ENCODE measurements around the gene COL27A1. TPM values are rescaled to one million over a fixed set of nuclear protein-coding genes. Genes with fewer than 3 reads are reported as not detected.
"Not testable (repeated sequence)": the region's sequence is repeated elsewhere in the genome, so short reads cannot be mapped to it uniquely, and the experiment has no call there.

The COL27A1 gene
- total RNA-seq, 1 experiment from 2014 or later: 2.8 TPM

DNA sequence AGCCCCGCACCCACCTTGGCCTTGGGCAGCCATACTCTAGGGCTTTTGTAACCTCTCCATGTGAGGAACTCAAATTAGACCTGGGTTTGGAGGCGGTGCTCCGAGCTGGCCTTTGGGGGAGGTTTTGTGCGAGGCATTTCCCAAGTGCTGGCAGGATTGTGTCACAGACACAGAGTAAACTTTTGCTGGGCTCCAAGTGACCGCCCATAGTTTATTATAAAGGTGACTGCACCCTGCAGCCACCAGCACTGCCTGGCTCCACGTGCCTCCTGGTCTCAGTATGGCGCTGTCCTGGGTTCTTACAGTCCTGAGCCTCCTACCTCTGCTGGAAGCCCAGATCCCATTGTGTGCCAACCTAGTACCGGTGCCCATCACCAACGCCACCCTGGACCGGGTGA, 174.3 kb downstream of the COL27A1 start, which contains the start of gene ORM2:
ORM2 (plus strand) TSS at position 245 of the 398 bp plus-strand sequence; CDS start at position 281, 36 bp downstream.
- not testable (repeated sequence) for DNase-seq (ENCODE audit: extremely low read depth, low read depth)

DNA sequence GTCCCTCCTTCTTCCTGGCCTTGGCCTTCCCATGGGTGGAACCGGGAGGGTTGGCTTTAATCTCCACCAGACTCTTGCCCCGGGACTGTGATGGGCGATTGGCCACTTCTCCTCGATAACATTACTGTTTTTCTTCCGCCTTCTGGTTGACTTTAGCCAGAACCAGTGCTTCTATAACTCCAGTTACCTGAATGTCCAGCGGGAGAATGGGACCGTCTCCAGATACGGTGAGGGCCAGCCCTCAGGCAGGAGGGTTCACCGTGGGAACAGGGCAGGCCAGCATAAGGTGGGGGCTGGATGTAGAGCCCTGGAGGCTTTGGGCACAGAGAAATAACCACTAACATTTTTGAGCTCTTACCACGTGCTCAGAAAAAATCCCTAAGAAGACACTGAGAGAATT, 175.3 kb downstream of the COL27A1 start:
- DNase-seq (ENCODE audit: extremely low read depth, low read depth): no peak

DNA sequence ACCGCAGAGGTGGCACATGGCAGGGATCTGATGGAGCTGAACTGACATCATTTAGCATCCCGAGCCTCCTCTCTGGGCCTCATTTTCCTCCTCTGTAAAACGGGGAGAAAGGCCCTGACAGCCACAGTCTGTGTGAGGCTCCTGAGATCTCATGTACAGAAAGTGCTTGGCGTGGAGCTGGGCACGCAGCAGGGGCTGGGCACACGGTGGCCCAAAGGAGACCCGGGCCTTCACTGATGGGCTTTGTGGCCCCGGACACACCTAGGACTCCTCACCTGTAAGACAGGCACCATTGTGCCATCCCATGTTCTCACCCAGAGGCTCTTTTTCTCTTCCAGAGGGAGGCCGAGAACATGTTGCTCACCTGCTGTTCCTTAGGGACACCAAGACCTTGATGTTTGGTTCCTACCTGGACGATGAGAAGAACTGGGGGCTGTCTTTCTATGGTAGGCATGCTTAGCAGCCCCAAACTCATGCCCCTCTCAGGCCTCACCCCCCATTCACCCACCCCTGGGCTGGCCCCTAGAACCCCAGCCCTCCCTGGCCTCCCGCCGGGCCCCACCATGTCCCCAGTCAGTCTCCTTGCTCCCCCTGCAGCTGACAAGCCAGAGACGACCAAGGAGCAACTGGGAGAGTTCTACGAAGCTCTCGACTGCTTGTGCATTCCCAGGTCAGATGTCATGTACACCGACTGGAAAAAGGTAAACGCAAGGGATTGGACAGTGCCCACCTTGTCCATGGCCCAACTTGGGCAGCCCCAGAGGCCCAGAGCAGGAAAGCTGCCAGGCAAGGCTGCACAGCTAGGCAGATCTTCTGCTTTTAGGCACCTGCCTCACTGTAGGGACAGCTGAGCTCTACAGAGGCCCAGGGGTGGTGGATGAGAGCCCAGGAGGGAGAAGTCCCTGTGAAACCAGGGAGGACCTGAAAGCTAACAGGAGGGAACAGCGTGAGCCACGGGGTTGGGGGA, 176.2 kb downstream of the COL27A1 start:
- DNase-seq (ENCODE audit: extremely low read depth, low read depth): not testable (repeated sequence)

- DNase-seq (ENCODE audit: extremely low read depth, low read depth): not testable (repeated sequence)
Measured at GRCh38 chr9:114332474-114333040, 177.2 kb downstream of the COL27A1 start.

DNA sequence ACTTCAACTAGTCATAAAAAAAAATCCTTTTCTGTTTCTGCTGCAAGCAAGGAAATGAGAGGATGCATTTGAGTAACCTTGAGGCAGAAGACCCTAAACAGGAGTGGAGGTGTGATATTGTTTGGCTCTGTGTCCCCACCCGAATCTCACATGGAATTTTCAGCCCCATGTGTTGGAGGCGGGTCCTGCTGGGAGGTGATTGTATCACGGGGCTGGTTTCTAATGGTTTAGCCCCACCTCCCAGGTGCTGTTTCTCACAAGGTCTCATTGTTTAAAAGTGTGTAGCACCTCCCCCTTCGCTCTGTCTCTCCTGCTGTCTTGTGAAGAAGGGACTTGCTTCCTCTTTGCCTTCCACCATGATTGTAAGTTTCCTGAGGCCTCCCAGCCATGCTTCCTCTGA, 178.4 kb downstream of the COL27A1 start:
- not testable (repeated sequence) for DNase-seq (ENCODE audit: extremely low read depth, low read depth)

DNA sequence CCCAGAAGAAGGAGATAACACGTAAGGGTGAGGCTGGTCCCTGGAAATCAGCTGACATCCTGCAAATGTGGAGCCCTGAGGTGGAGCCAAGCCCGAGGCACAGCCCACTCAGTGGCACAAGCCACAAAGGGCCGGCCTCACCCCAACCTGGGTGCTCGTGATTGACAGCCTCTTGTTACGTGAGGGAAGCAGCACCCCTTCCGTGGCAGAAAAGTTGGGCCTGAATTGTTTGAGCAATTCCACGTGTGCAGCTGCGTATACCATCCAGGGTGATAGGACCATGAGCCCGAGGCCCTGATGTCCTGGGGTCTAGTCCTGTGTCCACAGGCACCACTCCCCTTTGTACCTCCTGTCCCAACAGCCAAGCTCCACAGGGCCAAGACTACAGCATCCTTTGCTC, 179.2 kb downstream of the COL27A1 start:
- no peak for DNase-seq (ENCODE audit: extremely low read depth, low read depth)

DNA sequence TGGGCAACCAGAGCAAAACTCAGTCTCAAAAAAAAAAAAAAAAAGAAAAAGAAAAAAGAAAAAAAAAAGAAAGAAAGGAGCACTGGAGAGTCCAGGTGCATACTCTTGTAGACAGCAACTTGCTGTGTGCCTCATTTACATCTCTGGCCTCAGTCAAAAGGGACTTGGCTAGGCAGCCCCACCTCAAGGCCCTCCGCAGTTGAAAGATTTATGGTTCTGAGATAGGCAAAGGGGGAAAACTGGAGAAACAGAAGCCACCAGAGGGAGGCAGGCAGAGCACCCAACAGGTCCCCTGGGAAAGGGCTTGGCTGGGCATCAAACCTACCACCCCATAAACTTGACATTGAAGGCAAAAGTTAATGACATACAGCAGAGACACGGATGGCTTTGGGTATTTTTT, 180.4 kb downstream of the COL27A1 start:
- no peak for DNase-seq (ENCODE audit: extremely low read depth, low read depth)

- no peak for DNase-seq (ENCODE audit: extremely low read depth, low read depth)
Measured at GRCh38 chr9:114336157-114336556, 180.8 kb downstream of the COL27A1 start.

DNA sequence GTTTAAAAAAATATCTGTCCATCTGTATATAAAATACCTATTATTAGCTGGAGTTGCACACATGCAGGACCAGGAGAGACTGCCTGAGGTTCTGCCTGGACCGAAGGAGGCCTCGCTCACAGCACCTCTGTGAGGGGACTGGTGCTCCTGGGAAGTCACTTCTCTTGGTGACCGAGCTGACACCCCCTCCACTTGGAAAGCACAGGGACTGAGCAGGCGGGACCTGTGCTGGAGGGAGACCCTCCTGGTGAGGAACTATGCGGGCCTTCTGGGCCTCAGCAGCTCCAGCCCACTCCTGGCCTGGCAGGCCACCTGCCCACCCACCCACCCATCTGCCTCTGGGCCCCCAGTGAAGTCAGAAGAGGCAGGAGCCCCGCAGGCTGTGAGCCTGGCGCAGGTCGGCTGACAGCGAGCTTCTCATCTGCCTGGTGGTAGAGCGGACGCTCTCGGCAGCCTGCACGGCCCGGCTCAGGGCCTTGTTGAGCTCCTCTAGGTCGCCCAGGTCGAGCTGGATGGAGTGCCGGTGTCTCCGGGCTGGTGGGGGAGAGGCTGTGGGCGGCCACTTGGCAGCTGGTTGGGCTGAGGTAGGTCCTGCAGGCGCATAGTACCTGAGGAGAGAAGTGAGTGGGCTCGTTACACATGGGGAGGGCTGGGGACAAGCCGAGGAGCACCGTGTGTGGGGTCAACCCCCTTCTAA, 181.5 kb downstream of the COL27A1 start:
- no peak for DNase-seq (ENCODE audit: extremely low read depth, low read depth)

DNA sequence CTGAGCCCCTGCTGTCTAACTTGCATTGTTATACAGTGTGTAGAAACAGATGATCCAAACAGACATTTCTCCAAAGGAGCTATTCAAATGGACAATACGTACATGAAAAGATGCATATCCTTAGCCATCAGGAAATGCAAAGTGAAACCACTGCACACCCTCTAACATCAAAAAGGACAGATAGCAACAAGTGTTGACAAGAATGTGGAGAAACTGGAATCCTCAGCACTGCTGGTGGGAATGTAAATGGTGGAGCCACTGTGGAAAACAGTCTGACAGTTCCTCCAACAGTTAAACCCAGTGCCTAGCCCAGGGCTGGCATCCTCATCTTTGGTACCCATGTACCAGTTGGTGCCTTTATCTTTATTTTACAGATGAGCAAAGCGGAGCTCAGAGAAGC, 182.8 kb downstream of the COL27A1 start:
- no peak for DNase-seq (ENCODE audit: extremely low read depth, low read depth)

DNA sequence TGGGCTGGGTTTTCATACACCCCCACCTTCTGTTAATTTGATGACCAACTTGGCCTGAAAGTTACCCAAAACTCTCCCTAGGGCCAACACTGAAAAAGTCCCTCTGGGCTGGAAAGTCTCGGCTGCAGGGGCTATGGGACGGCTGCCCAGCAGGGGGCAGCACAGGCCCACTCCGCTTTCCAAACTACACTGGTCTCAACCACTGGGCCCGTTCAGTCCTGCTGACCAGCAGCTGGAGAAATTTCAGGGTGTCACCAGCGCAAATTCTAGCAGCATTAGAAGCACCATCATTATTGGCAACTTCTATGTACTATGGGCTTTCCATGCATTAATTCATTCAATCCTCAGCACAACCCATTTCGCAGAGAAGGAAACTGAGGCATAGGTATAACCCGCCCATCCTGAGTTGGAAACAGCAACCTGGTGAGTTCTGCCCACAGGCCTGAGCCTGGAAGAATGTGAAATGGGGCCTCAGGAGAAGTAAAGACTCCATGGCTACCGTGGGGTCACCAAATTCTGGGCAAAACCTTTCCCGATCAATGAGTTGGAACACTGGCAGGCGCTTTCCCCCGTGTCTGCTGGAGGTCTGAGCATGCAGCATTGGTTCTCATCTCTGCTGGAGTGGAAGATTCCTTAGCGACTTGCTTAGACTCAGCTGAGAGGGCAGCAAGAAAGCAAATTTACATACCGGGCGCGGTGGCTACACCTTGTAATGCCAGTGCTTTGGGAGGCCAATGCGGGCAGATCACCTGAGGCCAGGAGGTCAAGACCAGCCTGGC, 184.0 kb downstream of the COL27A1 start:
- DNase-seq (ENCODE audit: extremely low read depth, low read depth): peak; percentile 26

DNA sequence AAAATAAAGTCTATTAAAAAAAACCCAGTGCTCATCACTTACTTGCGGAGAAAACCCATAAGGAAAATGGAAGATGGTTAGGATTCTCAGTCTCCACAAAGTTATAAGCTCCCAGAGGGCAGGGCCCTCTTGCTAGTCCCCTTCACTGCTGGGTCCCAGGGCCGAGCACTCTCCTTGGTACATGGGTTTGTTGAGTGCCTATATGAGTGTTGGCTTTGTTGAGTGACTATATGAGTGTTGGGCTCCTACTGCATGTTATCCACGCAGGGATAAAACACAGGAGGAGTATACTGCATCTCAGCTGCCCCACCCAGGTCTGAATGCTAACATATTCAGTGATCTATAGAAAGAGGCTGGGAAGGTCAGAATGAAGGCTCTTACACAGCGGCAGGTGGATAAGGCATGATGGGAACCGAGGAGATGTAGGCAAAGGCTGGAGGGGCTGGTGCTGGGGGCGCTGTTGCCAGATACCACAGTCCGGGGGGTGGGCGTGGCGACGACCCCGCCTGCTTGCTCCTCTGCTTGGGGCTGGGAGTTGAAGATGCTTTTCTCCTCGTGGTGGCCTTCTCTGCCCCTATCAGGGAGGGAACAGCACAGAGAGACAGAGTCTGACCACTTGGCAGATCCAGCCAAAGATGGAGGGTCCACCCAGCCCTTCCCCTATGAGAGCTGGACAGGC, 186.0 kb downstream of the COL27A1 start:
- DNase-seq (ENCODE audit: extremely low read depth, low read depth): no peak

- DNase-seq (ENCODE audit: extremely low read depth, low read depth): no peak
Measured at GRCh38 chr9:114341991-114342390, 186.7 kb downstream of the COL27A1 start.

- no peak for DNase-seq (ENCODE audit: extremely low read depth, low read depth)
Measured at GRCh38 chr9:114342755-114343440, 187.6 kb downstream of the COL27A1 start.

DNA sequence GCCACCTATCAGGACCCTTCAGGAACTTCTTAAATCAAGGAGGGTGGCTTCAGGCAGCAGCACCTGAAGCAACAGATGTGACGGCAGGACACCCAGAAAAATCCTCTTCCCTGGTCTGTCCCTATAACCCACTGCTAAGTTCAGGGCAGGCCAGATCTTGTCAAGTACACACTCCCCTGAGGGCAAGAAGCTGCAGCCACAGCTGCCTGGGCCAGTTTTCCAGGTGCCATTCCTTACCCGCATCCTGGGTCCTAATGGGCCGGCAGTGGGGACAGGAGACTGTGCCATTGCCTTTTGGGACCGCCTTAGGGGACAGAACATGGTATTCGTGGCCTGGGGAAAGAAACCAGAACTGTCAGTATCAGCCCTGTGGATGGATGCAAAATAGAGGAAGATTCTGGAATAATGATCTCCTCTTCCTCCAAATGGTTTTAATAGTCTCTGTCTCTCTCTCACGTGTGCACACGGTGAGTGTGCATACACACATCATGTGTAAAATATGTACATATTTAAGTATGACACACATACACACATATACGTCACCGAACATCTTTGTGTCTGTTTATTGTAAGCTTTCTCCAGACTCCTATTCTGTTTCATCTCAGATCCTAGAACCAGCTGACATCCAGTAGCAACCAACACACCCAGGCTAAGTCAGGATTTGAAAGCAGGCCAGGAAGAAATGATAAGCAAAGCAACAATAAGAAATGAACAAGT, 188.3 kb downstream of the COL27A1 start:
- no peak for DNase-seq (ENCODE audit: extremely low read depth, low read depth)

DNA sequence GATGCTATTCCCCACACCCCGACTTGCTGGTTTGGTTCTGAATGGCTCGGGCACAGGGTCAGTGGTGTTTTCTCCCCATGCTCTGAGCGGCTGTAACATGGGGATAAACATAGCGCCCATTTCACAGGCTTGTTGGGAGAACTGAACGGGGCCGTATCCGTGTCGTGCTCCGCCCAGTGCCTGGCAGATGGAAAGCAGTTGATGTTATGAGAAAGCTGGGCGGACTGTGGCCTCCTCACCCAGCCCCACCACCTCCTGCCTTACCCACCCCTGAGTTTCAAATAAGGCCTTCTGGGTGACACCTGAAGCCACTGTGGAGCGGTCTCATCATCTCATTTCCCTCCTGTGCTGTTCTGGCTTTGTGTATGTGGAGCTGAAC, 188.8 kb downstream of the COL27A1 start:
- no peak for DNase-seq (ENCODE audit: extremely low read depth, low read depth)

DNA sequence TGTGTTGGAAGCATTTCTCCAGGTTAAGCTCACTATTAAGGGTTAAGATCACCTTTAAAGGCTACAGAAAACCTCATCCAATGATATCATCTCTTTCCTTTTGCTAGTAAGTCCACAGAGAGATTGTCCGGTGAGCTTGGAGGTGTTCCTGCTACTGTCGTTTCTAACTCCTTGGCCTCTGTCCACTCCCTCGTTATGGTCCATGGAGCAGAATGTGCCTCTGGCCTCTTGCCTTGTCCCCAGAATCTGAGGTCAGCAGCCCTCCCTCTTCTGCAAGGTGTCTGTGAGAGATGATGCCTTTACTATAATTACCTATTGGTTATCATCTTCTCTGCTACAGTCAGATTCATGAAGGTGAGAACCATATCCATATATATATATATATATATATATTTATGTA, 189.4 kb downstream of the COL27A1 start:
- DNase-seq (ENCODE audit: extremely low read depth, low read depth): no peak

DNA sequence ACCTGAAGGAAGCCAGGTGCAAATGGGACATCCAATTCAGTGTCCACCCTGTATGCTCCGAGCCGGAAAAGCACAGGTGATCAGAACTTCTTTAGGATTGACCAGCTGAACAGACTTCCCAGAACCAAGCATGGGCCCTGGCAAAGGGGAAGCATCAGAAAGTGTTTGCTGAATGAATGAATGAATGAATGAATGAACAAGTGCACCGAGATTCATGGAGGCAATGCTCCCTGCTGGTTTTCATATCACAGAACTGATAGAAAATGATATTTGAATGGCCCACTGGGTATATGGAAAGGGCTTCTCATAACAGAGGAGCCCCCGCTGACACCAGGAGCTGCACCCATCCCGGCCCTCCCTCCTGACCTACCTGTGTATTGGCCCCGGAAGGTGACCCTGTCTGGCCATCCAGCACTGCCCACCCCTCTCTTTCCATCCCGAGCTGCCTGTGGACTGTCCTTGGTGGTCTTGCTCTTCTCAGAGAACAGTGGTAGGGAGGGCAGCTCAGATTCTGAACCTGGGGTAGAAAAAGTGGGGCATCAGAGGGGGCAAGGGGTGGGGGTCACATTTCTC, 190.2 kb downstream of the COL27A1 start:
- DNase-seq (ENCODE audit: extremely low read depth, low read depth): no peak
